ENCODE measurements around the gene ZNF511.

DNA sequence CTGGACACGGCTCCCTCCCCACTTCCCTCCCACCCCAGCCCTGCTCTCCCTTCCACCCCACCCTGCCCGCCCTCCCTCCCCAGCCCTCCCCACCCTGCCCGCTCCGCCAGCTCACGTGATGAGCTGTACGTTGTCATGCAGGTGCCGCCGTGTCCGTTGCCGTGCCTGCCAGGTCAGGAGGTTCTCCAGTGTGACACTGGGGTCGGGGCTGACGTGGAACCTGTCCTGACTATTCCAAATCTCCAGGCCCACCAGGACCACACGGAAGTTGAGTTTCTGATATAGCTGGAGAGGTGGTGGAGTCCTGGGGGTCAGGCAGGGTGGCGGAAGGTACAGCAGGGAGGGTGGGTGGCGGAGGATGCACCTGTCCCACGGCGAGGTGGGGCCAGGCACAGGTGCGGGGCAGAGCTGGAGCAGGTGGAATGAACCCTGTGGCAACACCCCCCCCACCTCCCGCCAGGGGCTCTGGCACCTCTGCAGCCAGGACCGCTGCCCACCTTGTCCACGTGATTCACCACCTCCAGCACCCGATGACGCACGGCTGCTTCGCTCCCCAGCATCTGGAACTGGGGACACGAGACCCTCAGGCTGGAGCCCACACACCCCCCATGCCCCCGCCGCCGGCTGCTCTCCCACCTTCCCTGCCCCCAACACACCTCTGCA lies 36.3 kb upstream of the ZNF511 start:
- TF ChIP-seq CTCF (IDR thresholded peaks at IDR 0.05) (no peak), POLR2AphosphoS5 (IDR thresholded peaks at IDR 0.05) (no peak), POLR2A (IDR thresholded peaks at IDR 0.05) (no peak)

Data from suprapubic skin (tissue), 4 donors.